Activated CD8-positive, alpha-beta memory T cell treated with anti-CD3 and anti-CD28 coated beads, Interleukin-2, amount 50 U/mL, for 24 hours (primary cell): ENCODE measurements around the gene CNNM2.
"Not testable (repeated sequence)": the region's sequence is repeated elsewhere in the genome, so short reads cannot be mapped to it uniquely, and the experiment has no call there.

Experiments used
- DNase-seq: peaks from one replicate; pipeline ENCODE4 v3.0.0-alpha.2; 2020; ENCODE audit errors: extremely low read depth

Gene CNNM2

GRCh38 chr10:102926842-102927241 is 8.7 kb downstream of the CNNM2 start:
- no peak for DNase-seq

DNA sequence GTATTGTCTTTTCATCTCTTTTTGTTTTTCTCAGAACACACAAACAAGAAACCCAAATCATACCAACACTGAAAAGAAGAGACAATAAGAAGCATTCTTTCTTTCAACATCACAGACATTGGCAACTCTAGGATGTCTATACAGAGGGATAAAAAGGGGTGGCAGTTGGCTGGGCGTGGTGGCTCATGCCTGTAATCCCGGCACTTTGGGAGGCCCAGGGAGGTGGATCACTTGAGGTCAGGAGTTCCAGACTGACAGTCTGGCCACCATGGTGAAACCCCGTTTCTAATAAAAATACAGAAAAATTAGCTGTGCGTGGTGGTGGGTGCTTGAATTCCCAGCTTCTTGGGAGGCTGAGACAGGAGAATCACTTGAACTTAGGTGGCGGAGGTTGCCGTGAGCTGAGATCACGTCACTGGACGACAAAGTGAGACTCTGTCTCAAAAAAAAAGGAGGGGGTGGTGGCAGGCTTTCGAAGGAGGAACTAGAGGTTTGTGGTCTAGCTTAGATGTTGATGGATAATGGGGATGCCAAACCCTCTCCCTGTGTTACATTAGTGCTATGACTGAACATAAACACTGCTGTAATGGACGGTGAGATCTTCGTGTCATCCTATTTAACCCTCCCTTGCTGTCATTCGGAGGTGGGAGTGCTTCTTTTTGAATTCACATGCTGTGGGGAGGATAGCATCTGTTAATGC is 9.4 kb downstream of the CNNM2 start:
- DNase-seq, result no peak

DNA sequence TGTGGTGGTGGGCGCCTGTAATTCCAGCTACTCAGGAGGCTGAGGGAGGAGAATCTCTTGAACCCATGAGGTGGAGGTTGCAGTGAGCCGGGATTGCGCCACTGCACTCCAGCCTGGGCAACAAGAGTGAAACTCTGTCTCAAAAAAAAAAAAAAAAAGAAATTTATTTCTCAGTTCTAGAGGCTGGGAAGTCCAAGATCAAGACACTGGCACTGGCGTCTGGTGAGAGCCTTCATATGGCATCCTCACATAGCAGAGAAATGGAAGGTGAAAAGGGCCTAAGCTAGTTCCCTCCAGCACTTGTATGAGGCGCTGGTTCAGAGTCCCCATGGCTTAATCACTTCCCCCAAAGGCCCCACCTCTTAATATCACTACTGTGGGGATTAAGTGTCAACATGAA is 10.3 kb downstream of the CNNM2 start:
- DNase-seq, result not testable (repeated sequence)

GRCh38 chr10:102930720-102931119 is 12.6 kb downstream of the CNNM2 start:
- DNase-seq, result no peak

DNA sequence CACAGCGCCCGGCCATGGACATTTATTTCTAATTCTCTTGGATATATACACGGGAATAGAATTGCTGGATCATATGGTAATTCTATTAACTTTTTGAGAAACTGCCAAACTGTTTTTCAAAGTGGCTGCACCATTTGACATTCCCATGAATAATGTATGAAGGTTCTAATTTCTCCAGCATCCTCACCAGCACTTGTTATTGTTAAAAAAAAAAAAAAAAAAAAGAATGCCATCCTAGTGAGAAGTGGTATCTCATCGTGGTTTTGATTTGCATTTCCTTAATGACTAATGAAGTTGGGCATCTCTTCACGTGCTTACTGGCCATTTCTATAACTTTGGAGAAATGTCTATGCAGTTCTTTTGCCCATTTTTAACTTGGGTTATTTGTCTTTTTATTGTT is 13.5 kb downstream of the CNNM2 start:
- DNase-seq, result no peak

GRCh38 chr10:102935505-102935904 is 17.4 kb downstream of the CNNM2 start:
- DNase-seq, result no peak

- no peak for DNase-seq
Observed at GRCh38 chr10:102935939-102936605, 18.0 kb downstream of the CNNM2 start.

GRCh38 chr10:102941401-102941800 is 23.3 kb downstream of the CNNM2 start:
- DNase-seq, result no peak

DNA sequence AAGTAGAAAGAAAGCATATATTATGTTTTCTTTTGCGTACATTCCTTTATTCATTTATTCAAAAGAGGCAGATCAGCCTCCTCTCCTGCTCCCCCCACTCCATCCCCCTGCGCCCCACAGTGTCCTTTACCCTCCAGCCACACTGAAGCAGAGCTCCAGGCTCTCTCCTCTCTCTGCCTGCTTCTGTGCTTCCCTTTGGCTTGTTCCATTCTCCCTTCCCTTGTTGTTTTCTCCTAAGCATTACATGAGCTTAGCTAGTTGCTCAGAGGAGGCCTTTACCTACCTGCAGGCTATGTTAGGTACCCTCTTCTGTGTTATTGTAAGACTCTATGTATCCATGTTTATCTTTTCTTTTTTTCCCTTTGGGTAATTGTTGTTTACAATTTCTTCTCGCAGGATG is 27.4 kb downstream of the CNNM2 start:
- no peak for DNase-seq

DNA sequence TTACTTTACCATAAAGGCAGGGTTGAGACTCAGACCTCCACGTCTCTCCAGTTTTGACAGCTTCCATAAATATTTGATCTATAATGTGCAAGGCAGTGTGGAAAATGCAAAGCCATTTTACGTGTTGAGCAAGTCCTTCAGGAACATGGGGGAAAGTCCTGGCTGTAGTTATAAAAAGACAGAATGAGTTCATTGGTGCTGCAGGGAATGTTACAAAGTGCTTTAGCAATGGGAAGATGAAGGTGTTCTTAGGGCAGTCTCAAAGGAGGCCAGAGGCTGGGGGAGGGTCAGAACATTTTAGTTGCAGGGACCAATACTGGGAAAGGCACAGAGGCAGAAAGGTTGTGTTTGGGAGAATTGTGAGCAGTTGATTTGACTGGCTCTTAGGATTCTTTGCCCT is 27.9 kb downstream of the CNNM2 start:
- DNase-seq, result no peak

- DNase-seq, result no peak
Observed at GRCh38 chr10:102946992-102947391, 28.9 kb downstream of the CNNM2 start.

GRCh38 chr10:102948176-102948575 is 30.1 kb downstream of the CNNM2 start:
- no peak for DNase-seq

DNA sequence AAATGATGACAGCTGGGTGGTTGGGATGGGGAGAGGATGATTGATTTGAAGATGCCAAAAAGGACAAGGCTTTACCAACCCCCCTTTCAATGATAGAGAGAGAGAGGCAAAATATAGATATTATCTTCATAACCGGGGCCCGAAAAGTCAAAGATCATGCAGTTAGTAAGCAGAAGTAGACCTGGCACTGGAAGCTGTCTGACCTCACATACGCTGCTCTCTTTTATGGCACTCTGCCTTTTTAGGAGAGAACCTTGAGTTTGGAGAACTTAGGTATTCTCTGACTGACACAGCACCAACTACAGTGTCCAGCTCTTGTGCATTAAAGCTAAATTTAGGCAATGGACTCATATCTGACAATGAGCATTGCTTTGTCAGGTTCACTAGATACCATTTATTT is 30.7 kb downstream of the CNNM2 start:
- DNase-seq, result no peak

DNA sequence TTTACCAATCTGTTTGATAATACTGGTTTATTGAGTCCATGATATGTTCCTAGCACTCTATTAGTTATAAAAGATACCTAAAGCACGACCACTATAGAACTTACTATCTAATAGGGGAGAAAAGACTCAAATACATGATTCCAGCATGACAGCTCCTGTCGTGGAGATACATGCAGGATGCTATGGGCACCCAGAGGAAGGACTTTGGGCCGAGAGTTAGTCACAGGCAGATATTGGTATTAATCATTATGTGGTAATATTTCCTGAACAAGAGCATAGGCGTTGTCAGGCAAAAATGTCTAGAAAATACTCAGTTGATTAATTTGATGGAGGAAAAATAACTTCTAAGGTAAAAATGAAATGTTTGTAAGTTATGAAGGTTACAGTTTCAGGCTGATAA is 31.8 kb downstream of the CNNM2 start:
- DNase-seq, result no peak

DNA sequence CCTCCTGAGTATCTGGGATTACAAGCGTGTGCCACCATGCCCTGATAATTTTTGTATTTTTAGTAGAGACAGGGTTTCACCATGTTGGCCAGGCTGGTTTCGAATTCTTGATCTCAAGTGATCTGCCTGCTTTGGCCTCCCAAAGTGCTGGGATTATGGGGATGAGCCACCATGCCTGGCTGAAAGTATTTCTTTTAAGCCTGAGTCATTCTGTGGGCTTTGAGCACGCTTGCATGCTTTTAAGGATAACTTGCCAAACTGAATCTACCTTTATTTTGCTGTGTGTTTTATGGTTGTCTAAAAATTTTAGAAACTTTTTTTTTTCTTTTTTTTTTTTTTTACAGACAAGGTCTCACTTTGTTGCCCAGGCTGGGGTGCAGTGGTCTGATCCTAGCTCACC is 33.2 kb downstream of the CNNM2 start:
- DNase-seq, result no peak

- DNase-seq, result no peak
Observed at GRCh38 chr10:102959360-102959759, 41.3 kb downstream of the CNNM2 start.

DNA sequence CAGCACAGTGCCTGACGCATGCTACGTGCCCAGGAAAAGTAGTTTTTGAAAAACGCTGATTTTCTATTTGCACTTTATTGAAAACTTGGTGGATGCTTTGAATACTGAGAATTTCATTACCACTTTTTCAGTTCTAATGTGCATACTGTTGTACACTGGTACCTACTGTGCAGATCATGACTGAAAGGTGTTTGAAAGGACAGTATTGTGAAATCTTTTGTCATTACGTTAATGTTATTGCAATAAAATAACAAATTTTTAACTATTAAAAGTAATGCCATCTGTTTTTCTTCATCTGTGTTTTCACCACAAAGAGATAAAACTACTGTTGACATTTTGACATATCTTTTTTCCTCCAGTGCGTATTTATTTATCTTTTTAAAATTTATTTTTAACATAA is 42.1 kb downstream of the CNNM2 start:
- DNase-seq, result no peak

DNA sequence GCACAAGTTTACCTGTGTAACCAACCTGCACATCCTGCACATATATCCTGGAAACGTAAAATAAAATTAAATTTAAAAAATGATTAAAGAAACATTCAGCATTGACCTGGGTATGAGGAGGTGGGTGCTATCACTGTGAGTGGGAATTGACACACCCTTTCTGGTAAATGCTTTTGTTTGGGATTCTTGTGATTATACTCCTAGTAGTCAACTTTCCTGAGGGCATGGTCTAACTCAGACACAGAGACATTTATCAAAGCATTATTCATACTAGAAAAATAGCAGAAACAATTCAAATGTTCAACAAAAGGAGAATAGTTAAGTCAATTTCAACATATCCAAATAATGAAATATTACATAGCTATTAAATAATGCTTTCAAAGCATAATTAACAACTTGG is 44.2 kb downstream of the CNNM2 start:
- no peak for DNase-seq

- no peak for DNase-seq
Observed at GRCh38 chr10:102962951-102963755, 45.1 kb downstream of the CNNM2 start.

DNA sequence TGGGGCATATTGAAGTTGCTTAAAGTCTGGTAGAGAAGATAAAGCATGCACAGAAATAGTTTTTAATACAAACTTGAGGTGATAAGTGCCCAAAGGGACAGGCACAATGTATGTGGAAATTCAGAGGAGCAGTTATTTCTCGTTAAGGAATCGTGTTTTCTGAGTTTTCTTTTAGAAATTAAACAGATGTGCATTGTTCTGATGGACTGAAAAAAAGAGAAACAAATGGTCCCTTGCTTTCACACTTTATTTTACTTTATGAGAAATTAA is 45.6 kb downstream of the CNNM2 start:
- no peak for DNase-seq

DNA sequence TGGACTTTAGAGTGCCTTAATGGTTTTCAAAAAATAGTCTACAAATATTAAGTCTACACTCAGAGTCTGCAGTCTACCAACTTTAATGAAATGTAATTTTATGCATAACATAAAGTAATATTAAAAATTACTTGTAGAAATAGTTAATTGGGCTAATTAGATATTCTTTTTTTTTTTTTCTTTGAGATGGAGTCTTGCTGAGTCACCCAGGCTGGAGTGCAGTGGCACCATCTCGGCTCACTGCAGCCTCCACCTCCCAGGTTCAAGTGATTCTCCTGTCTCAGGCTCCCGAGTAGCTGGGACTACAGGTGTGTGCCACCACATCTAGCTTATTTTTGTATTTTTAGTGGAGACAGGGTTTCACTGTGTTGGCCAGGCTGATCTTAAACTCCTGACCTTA is 46.0 kb downstream of the CNNM2 start:
- not testable (repeated sequence) for DNase-seq

DNA sequence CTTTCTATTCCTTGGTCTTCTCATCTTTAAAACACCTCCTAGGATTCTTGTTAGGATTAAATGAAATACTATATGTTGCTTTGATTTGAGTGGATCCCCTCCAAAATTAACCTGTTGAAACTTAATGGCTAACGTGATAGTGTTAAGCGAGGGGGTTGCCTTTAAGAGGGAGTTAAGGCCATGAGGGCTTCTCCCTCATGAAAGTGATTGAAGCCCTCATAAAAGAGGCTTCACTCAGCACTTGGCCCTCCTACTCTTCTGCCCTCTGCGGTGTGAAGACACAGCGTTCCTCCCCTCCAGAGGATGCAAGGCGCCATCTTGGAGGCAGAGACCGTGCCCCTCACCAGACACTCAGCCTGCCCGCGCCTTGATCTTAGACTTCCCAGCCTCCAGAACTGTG is 46.6 kb downstream of the CNNM2 start:
- DNase-seq, result no peak

DNA sequence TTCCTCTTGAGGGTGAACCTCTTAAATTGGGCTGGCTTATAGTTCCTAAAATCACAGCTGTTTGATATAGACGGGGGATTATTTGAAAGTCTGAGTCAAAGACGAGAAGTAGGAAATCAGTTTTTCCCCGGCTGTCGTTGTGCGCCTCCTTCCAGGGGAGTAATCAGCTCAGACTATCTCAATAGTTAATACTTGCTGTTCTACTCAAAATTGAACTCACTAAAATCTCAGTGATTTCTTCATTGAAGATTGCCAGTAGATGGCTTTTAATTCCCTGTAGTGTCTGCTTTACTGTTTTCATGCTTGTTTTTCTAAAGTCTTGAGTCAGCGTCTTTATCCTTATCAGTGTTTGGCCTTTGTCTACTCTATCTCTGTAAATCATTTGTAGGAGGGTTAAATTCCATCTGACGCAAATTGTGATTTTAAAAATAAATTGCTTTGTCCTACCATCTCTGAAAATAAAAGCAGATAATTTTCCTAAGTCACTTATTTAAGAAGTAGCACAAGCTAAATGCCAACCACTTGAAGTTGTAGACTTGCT is 47.3 kb downstream of the CNNM2 start:
- no peak for DNase-seq
